Stomach (tissue), 4 donors: ENCODE measurements around the gene EPHA10.

Experiments used
- POLR2A ChIP-seq, 4 donors: fragments of 450-650 bp; IDR thresholded peaks; one replicate each; pipeline ENCODE4 v1.6.1; 2016; ENCODE audit warnings: antibody characterized with exemption in 4 of 4, control low read depth in 2 of 4, mild to moderate bottlenecking in 1 of 4, moderate library complexity in 1 of 4
- POLR2AphosphoS5 ChIP-seq, 3 donors: sonication (generic); formaldehyde crosslinking; IDR thresholded peaks; one replicate each; pipeline ENCODE4 v1.6.1; 2016; ENCODE audit warnings: antibody characterized with exemption in 3 of 3
- TF ChIP-seq, protein P1 (sequence below), 7 experiments: fragments of 450-650 bp in 4 of 7; fragments of 200-600 bp in 3 of 7; sonication (generic) in 3 of 7; IDR thresholded peaks; one replicate each; pipeline ENCODE4 v1.5.1; 2016 to 2019; ENCODE audit warnings: antibody characterized with exemption in 7 of 7, control low read depth in 2 of 7, mild to moderate bottlenecking in 1 of 7

GRCh38 chr1:37776946-37777516, 12.1 kb upstream of the EPHA10 start:
- no peak for TF ChIP-seq POLR2AphosphoS5 (IDR thresholded peaks at IDR 0.05)
- no peak for TF ChIP-seq POLR2A (IDR thresholded peaks at IDR 0.05)
- TF ChIP-seq, protein P1, sequence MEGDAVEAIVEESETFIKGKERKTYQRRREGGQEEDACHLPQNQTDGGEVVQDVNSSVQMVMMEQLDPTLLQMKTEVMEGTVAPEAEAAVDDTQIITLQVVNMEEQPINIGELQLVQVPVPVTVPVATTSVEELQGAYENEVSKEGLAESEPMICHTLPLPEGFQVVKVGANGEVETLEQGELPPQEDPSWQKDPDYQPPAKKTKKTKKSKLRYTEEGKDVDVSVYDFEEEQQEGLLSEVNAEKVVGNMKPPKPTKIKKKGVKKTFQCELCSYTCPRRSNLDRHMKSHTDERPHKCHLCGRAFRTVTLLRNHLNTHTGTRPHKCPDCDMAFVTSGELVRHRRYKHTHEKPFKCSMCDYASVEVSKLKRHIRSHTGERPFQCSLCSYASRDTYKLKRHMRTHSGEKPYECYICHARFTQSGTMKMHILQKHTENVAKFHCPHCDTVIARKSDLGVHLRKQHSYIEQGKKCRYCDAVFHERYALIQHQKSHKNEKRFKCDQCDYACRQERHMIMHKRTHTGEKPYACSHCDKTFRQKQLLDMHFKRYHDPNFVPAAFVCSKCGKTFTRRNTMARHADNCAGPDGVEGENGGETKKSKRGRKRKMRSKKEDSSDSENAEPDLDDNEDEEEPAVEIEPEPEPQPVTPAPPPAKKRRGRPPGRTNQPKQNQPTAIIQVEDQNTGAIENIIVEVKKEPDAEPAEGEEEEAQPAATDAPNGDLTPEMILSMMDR (IDR thresholded peaks at IDR 0.05), result no peak
